ENCODE results near the gene VPS13D.

DNA sequence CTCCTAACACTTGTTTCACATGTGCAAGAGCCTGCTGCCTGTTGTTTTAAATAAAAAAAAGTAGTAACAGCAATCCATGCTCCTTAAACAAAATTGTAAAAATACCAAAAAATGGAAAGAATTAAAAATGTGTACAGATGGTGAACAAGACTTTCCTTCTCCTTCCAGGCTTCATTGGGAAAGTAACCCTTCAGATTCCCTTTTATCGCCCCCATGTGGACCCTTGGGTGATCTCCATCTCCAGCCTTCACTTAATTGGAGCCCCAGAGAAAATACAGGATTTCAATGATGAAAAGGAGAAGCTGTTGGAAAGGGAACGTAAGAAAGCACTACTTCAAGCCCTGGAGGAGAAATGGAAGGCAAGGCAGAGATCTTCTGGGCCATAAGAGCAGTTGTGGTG lies 14.2 kb downstream of the VPS13D start:
- TF ChIP-seq, protein P1, sequence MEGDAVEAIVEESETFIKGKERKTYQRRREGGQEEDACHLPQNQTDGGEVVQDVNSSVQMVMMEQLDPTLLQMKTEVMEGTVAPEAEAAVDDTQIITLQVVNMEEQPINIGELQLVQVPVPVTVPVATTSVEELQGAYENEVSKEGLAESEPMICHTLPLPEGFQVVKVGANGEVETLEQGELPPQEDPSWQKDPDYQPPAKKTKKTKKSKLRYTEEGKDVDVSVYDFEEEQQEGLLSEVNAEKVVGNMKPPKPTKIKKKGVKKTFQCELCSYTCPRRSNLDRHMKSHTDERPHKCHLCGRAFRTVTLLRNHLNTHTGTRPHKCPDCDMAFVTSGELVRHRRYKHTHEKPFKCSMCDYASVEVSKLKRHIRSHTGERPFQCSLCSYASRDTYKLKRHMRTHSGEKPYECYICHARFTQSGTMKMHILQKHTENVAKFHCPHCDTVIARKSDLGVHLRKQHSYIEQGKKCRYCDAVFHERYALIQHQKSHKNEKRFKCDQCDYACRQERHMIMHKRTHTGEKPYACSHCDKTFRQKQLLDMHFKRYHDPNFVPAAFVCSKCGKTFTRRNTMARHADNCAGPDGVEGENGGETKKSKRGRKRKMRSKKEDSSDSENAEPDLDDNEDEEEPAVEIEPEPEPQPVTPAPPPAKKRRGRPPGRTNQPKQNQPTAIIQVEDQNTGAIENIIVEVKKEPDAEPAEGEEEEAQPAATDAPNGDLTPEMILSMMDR (IDR thresholded peaks at IDR 0.05; ENCODE audit: low read length): peak; percentile 30; the same call in 1 of the 2 replicates
- TF ChIP-seq EZH2 (optimal IDR thresholded peaks at IDR 0.05; ENCODE audit: low read depth, low read length): no peak
- TF ChIP-seq EZH2phosphoT487 (IDR thresholded peaks at IDR 0.05; ENCODE audit: low read length): no peak
